A549 (cell line): ENCODE measurements around the gene BCAS3. TPM values are rescaled to one million over a fixed set of nuclear protein-coding genes. Genes with fewer than 3 reads are reported as not detected.

Experiments
- ATAC-seq, 2 experiments: fragments of 200-7000 bp in 1 of 2; fragments of >200 bp in 1 of 2; cut with Nextera tagmentation in 1 of 2; cut with Tn5 transposase in 1 of 2; 3 replicates each; pipeline versions ENCODE4 v1.8.0 to v1.9.1; 2018 to 2020; ENCODE audit warnings: mild to moderate bottlenecking in 1 of 2, moderate library complexity in 1 of 2
- CTCF ChIA-PET: fragments of 300-600 bp; sonication (Branson Sonifier 250); formaldehyde crosslinking; extraction: SDS; loops from one replicate; lab custom pipeline; 2021; ENCODE audit warnings: antibody characterized with exemption, inconsistent platforms; lab: Yijun Ruan, JAX
- POLR2A ChIA-PET: fragments of 350-600 bp; formaldehyde crosslinking; extraction: SDS; loops from one replicate; lab custom pipeline; 2021; ENCODE audit warnings: antibody characterized with exemption, inconsistent platforms; lab: Yijun Ruan, JAX
- DNase-seq, 2 experiments: peaks; one replicate each; pipeline versions ENCODE4 v3.0.0 to v3.0.0-alpha.2; 2011 to 2016; ENCODE audit warnings: low read depth in 1 of 2, low spot score in 1 of 2
- FAIRE-seq: peaks from 2 replicates; lab custom pipeline; 2011; peaks lifted over from hg19 to GRCh38; lab: Jason Lieb, UNC
- H3K27ac ChIP-seq, 2 experiments: fragments of >200 bp; sonication (Bioruptor Twin); formaldehyde crosslinking; 3 replicates each; pipeline ENCODE4 v1.5.1; 2016 to 2017
- H3K4me1 ChIP-seq: fragments of >200 bp; sonication (Bioruptor Twin); formaldehyde crosslinking; 3 replicates; pipeline ENCODE4 v1.6.1; 2016
- H3K4me2 ChIP-seq: fragments of >200 bp; sonication (Bioruptor Twin); formaldehyde crosslinking; 3 replicates; pipeline ENCODE4 v1.6.1; 2016
- H3K4me3 ChIP-seq: fragments of >200 bp; sonication (Bioruptor Twin); formaldehyde crosslinking; 3 replicates; pipeline ENCODE4 v1.5.1; 2016
- H3K9me3 ChIP-seq: fragments of >200 bp; sonication (Bioruptor Twin); formaldehyde crosslinking; 3 replicates; pipeline ENCODE4 v1.6.1; 2016
- BHLHE40 ChIP-seq: IDR thresholded peaks from 2 replicates; pipeline ENCODE4 v1.6.1; 2012; ENCODE audit warnings: low read depth, low read length, inconsistent platforms
- CBX2 ChIP-seq: fragments of 200-600 bp; sonication (generic); IDR thresholded peaks from 2 replicates; pipeline ENCODE4 v1.6.1; 2016; ENCODE audit warnings: low read depth, mild to moderate bottlenecking, borderline replicate concordance
- CHD2 ChIP-seq: fragments of 150-350 bp; IDR thresholded peaks from 2 replicates; pipeline ENCODE4 v1.6.1; 2014; ENCODE audit warnings: low read length; ENCODE audit not compliant: partially characterized antibody
- CHD4 ChIP-seq: fragments of 200-600 bp; sonication (generic); IDR thresholded peaks from 2 replicates; pipeline ENCODE4 v1.6.1; 2016; ENCODE audit warnings: antibody characterized with exemption, mild to moderate bottlenecking, borderline replicate concordance
- FOSB ChIP-seq: fragments of 250-450 bp; sonication (Bioruptor Pico); IDR thresholded peaks from 2 replicates; pipeline ENCODE4 v1.5.0; 2020; ENCODE audit warnings: mild to moderate bottlenecking, moderate library complexity
- FOXS1 ChIP-seq: fragments of 250-450 bp; sonication (Bioruptor Pico); IDR thresholded peaks from 2 replicates; pipeline ENCODE4 v1.5.0; 2020; ENCODE audit warnings: mild to moderate bottlenecking, moderate library complexity
- HDAC2 ChIP-seq: fragments of 200-600 bp; sonication (generic); IDR thresholded peaks from 2 replicates; pipeline ENCODE4 v1.6.1; 2016
- HEYL ChIP-seq: fragments of 250-450 bp; sonication (Bioruptor Pico); IDR thresholded peaks from 2 replicates; pipeline ENCODE4 v1.8.0; 2021; ENCODE audit warnings: mild to moderate bottlenecking, moderate library complexity
- JUN ChIP-seq, 2 experiments: fragments of >200 bp; sonication (Bioruptor Twin); formaldehyde crosslinking; IDR thresholded peaks; 2 replicates in 1 of 2; 3 replicates in 1 of 2; pipeline ENCODE4 v1.6.1; 2016 to 2017
- KDM5A ChIP-seq: fragments of 200-600 bp; sonication (generic); IDR thresholded peaks from 2 replicates; pipeline ENCODE4 v1.6.1; 2016; ENCODE audit warnings: antibody characterized with exemption, mild to moderate bottlenecking
- MYC ChIP-seq: IDR thresholded peaks from 2 replicates; pipeline ENCODE4 v1.6.1; 2012; ENCODE audit warnings: mild to moderate bottlenecking, inconsistent platforms, low read length, improper control_type of control experiment, borderline replicate concordance
- NFE2L2 ChIP-seq: fragments of 150-350 bp; conservative IDR thresholded peaks from 2 replicates; pipeline ENCODE4 v1.6.1; 2014; ENCODE audit warnings: low read length
- POLR2A ChIP-seq: IDR thresholded peaks from 2 replicates; pipeline ENCODE4 v1.6.1; 2012; ENCODE audit warnings: mild to moderate bottlenecking, low read length
- RNF2 ChIP-seq: fragments of 200-600 bp; sonication (generic); IDR thresholded peaks from 2 replicates; pipeline ENCODE4 v1.6.1; 2016; ENCODE audit warnings: low read depth, mild to moderate bottlenecking, antibody characterized with exemption, moderate library complexity, borderline replicate concordance
- TP53 ChIP-seq: fragments of 250-450 bp; sonication (Bioruptor Pico); IDR thresholded peaks from 2 replicates; pipeline ENCODE4 v1.5.0; 2021; ENCODE audit warnings: mild to moderate bottlenecking, moderate library complexity
- ZC3H11A ChIP-seq: fragments of 450-650 bp; IDR thresholded peaks from 2 replicates; pipeline ENCODE4 v1.6.1; 2014; ENCODE audit warnings: antibody characterized with exemption, mild to moderate bottlenecking
- WGBS: methylation state at CpG from one replicate; pipeline ENCODE4 v1.1.6; 2017; ENCODE audit errors: missing lambda C conversion rate; 5-methylcytosine and 5-hydroxymethylcytosine counted together
- polyA plus RNA-seq, 4 experiments: library from polyadenylated mRNA; depleted of rRNA in 3 of 4; stranded (reverse); fragments of >200 nt; fragmentation: RNase III in 1 of 4; extraction: RNeasy Plus Mini Kit Qiagen cat#74134 plus additional on column Dnase treatment in 1 of 4; gene quantifications; 2 replicates in 3 of 4; 3 replicates in 1 of 4; pipeline ENCODE4 v1.2.3, GENCODE V29; 2011 to 2017
- TF ChIP-seq, protein P1 (sequence below): fragments of 450-650 bp; IDR thresholded peaks from 2 replicates; pipeline ENCODE4 v1.6.1; 2014; ENCODE audit warnings: antibody characterized with exemption
- TF ChIP-seq, protein P2 (sequence below): fragments of >200 bp; sonication (Bioruptor Twin); formaldehyde crosslinking; IDR thresholded peaks from 3 replicates; pipeline ENCODE4 v1.5.1; 2016
- TF ChIP-seq, protein P3 (sequence below): fragments of 150-350 bp; IDR thresholded peaks from 2 replicates; pipeline ENCODE4 v1.6.1; 2014; ENCODE audit warnings: low read depth, mild to moderate bottlenecking, low read length
- TF ChIP-seq, protein P4 (sequence below): fragments of >200 bp; sonication (Bioruptor Twin); formaldehyde crosslinking; IDR thresholded peaks from 2 replicates; pipeline ENCODE4 v1.6.1; 2016
- TF ChIP-seq, protein P5 (sequence below): fragments of 200-600 bp; sonication (generic); IDR thresholded peaks from 2 replicates; pipeline ENCODE4 v1.6.1; 2016; ENCODE audit warnings: antibody characterized with exemption, mild to moderate bottlenecking, moderate library complexity

BCAS3 gene
- polyA plus RNA-seq, 2 of the 4 experiments (the other 2 are of a cell fraction) = 14.7 to 43.4 TPM

DNA sequence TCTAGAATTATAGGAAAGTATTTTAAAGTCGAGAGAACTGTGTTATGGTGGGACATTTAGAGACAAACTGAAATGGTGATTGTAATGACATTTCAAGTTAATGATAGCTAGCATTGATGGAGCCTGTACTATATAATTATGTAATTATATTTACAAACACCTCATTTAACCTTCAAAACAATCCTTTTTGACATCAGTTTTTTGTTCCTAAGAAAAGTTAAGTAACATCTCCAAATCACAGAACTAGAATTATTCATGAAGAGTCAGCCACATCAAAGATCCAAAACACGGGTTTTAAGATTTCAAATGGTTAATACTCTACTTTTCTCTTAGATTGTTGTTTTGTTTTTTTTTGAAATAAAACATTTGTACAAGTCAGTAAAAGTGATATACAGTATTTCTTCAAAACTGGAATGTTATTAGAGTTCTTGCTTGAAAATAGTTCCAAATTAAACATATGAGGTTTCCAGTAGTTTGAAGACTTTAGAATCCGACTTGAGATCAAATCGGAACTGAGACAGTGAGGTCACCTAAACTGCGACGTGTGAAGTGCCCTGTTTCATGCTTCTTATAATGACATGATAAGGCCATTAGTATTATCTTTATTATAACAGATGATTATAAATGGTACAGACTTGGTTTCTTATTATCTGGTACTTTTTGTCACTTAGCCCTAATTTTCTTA lies 457.0 kb downstream of the BCAS3 start:
- Histone ChIP-seq H3K4me2 (no peak overlapping the region), H3K27ac (no peak overlapping the region), H3K9me3 (no peaks in the 10 kb centered on the region), H3K4me3 (no peak overlapping the region), H3K4me1 (no peaks in the 10 kb centered on the region)
- FAIRE-seq (peak; percentile 43), ATAC-seq (no peak), DNase-seq (no peak)
- ChIA-PET POLR2A (no interaction called here), CTCF (interaction anchor here (0.5 to 1.8 kb wide), 2 partner anchors 54 to 150 kb away, joined by 3 to 4 read pairs; no protein-coding TSS in a partner anchor)
- TF ChIP-seq FOXS1 (no peak), CHD4 (no peak), POLR2A (no peak), BHLHE40 (no peak), JUN (IDR thresholded peaks at IDR 0.05) (no peak), MYC (no peak), CBX2 (no peak), TP53 (CRISPR knock-in tag) (no peak), HDAC2 (no peak), FOSB (no peak), NFE2L2 (no peak), HEYL (CRISPR knock-in tag) (no peak), ZC3H11A (no peak), KDM5A (no peak), CHD2 (no peak)
- TF ChIP-seq, protein P1, sequence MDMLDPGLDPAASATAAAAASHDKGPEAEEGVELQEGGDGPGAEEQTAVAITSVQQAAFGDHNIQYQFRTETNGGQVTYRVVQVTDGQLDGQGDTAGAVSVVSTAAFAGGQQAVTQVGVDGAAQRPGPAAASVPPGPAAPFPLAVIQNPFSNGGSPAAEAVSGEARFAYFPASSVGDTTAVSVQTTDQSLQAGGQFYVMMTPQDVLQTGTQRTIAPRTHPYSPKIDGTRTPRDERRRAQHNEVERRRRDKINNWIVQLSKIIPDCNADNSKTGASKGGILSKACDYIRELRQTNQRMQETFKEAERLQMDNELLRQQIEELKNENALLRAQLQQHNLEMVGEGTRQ = no peak
- TF ChIP-seq, protein P2, sequence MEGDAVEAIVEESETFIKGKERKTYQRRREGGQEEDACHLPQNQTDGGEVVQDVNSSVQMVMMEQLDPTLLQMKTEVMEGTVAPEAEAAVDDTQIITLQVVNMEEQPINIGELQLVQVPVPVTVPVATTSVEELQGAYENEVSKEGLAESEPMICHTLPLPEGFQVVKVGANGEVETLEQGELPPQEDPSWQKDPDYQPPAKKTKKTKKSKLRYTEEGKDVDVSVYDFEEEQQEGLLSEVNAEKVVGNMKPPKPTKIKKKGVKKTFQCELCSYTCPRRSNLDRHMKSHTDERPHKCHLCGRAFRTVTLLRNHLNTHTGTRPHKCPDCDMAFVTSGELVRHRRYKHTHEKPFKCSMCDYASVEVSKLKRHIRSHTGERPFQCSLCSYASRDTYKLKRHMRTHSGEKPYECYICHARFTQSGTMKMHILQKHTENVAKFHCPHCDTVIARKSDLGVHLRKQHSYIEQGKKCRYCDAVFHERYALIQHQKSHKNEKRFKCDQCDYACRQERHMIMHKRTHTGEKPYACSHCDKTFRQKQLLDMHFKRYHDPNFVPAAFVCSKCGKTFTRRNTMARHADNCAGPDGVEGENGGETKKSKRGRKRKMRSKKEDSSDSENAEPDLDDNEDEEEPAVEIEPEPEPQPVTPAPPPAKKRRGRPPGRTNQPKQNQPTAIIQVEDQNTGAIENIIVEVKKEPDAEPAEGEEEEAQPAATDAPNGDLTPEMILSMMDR = no peak
- TF ChIP-seq, protein P3, sequence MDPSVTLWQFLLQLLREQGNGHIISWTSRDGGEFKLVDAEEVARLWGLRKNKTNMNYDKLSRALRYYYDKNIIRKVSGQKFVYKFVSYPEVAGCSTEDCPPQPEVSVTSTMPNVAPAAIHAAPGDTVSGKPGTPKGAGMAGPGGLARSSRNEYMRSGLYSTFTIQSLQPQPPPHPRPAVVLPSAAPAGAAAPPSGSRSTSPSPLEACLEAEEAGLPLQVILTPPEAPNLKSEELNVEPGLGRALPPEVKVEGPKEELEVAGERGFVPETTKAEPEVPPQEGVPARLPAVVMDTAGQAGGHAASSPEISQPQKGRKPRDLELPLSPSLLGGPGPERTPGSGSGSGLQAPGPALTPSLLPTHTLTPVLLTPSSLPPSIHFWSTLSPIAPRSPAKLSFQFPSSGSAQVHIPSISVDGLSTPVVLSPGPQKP = no peak
- TF ChIP-seq, protein P4, sequence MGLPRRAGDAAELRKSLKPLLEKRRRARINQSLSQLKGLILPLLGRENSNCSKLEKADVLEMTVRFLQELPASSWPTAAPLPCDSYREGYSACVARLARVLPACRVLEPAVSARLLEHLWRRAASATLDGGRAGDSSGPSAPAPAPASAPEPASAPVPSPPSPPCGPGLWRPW = no peak
- 90% methylated on average over 6 of the region's 6 CpGs for WGBS

DNA sequence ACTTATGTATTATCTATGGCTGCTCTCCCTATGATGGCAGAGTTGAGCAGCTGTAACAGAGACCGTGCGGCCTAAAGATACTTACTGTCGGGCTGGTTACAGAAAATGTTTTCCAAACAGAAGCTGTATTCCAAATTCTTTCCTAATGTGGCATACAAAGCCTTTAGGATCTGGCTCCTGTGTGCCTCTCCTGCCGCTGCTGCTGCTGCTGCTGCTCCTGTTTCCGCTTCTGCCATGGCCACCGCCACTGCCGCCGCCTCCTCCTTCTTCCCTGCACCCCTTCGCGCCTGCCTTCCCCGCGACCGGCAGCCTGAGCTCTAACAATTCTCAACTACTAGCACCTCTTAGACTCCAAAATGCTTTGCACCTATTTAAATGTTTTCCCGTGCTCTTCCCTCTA lies 458.1 kb downstream of the BCAS3 start:
- no peak for ATAC-seq
- Histone ChIP-seq H3K9me3 (no peaks in the 10 kb centered on the region), H3K4me2 (no peak overlapping the region), H3K27ac (no peak overlapping the region), H3K4me3 (no peak overlapping the region), H3K4me1 (no peaks in the 10 kb centered on the region)
- no peak for FAIRE-seq
- DNase-seq = no peak
- 95% methylated on average over 14 of the region's 14 CpGs for WGBS
- POLR2A ChIA-PET = no interaction called here
- TF ChIP-seq, protein P5, sequence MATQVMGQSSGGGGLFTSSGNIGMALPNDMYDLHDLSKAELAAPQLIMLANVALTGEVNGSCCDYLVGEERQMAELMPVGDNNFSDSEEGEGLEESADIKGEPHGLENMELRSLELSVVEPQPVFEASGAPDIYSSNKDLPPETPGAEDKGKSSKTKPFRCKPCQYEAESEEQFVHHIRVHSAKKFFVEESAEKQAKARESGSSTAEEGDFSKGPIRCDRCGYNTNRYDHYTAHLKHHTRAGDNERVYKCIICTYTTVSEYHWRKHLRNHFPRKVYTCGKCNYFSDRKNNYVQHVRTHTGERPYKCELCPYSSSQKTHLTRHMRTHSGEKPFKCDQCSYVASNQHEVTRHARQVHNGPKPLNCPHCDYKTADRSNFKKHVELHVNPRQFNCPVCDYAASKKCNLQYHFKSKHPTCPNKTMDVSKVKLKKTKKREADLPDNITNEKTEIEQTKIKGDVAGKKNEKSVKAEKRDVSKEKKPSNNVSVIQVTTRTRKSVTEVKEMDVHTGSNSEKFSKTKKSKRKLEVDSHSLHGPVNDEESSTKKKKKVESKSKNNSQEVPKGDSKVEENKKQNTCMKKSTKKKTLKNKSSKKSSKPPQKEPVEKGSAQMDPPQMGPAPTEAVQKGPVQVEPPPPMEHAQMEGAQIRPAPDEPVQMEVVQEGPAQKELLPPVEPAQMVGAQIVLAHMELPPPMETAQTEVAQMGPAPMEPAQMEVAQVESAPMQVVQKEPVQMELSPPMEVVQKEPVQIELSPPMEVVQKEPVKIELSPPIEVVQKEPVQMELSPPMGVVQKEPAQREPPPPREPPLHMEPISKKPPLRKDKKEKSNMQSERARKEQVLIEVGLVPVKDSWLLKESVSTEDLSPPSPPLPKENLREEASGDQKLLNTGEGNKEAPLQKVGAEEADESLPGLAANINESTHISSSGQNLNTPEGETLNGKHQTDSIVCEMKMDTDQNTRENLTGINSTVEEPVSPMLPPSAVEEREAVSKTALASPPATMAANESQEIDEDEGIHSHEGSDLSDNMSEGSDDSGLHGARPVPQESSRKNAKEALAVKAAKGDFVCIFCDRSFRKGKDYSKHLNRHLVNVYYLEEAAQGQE = no peak
- TF ChIP-seq, protein P2 = no peak
- TF ChIP-seq RNF2 (no peak), ZC3H11A (no peak)
- CTCF ChIA-PET = interaction anchor here (0.6 to 1.8 kb wide), 3 partner anchors 32 to 62 kb away, joined by 3 to 7 read pairs (median 4); no protein-coding TSS in a partner anchor
